ENCODE data around the gene KAZN.

The KAZN gene

GRCh38 chr1:14677292-14677971, 78.9 kb downstream of the KAZN start:
- DNase-seq (ENCODE audit: low read depth, low spot score), result no peak

GRCh38 chr1:14678011-14678638, 79.6 kb downstream of the KAZN start:
- DNase-seq (ENCODE audit: low read depth, low spot score), result no peak

- DNase-seq (ENCODE audit: low read depth, low spot score), result no peak
These were observed 80.7 kb downstream of the KAZN start for GRCh38 chr1:14679027-14679688.

- no peak for DNase-seq (ENCODE audit: low read depth, low spot score)
These were observed 82.7 kb downstream of the KAZN start for GRCh38 chr1:14681182-14681581.

GRCh38 chr1:14682941-14683621, 84.6 kb downstream of the KAZN start:
- no peak for DNase-seq (ENCODE audit: low read depth, low spot score)

GRCh38 chr1:14685078-14685477, 86.6 kb downstream of the KAZN start:
- DNase-seq (ENCODE audit: low read depth, low spot score), result no peak

- DNase-seq (ENCODE audit: low read depth, low spot score), result no peak
These were observed 88.2 kb downstream of the KAZN start for GRCh38 chr1:14686701-14687100.

- no peak for DNase-seq (ENCODE audit: low read depth, low spot score)
These were observed 88.7 kb downstream of the KAZN start for GRCh38 chr1:14687147-14687546.

- DNase-seq (ENCODE audit: low read depth, low spot score), result no peak
These were observed 91.6 kb downstream of the KAZN start for GRCh38 chr1:14689996-14690615.

GRCh38 chr1:14693949-14694348, 95.5 kb downstream of the KAZN start:
- no peak for DNase-seq (ENCODE audit: low read depth, low spot score)

GRCh38 chr1:14694589-14694988, 96.1 kb downstream of the KAZN start:
- no peak for DNase-seq (ENCODE audit: low read depth, low spot score)

GRCh38 chr1:14696761-14697160, 98.3 kb downstream of the KAZN start:
- DNase-seq (ENCODE audit: low read depth, low spot score), result no peak

- DNase-seq (ENCODE audit: low read depth, low spot score), result no peak
These were observed 98.9 kb downstream of the KAZN start for GRCh38 chr1:14697353-14697752.

GRCh38 chr1:14698314-14698713, 99.8 kb downstream of the KAZN start:
- DNase-seq (ENCODE audit: low read depth, low spot score), result no peak

- DNase-seq (ENCODE audit: low read depth, low spot score), result no peak
These were observed 101.1 kb downstream of the KAZN start for GRCh38 chr1:14699620-14700019.

GRCh38 chr1:14704846-14705245, 106.4 kb downstream of the KAZN start:
- DNase-seq (ENCODE audit: low read depth, low spot score), result no peak

- no peak for DNase-seq (ENCODE audit: low read depth, low spot score)
These were observed 107.3 kb downstream of the KAZN start for GRCh38 chr1:14705824-14706223.

- DNase-seq (ENCODE audit: low read depth, low spot score), result no peak
These were observed 108.1 kb downstream of the KAZN start for GRCh38 chr1:14706631-14707030.

- DNase-seq (ENCODE audit: low read depth, low spot score), result no peak
These were observed 109.3 kb downstream of the KAZN start for GRCh38 chr1:14707531-14708445.

- DNase-seq (ENCODE audit: low read depth, low spot score), result no peak
These were observed 111.8 kb downstream of the KAZN start for GRCh38 chr1:14710331-14710730.

GRCh38 chr1:14712136-14712535, 113.7 kb downstream of the KAZN start:
- no peak for DNase-seq (ENCODE audit: low read depth, low spot score)
